Parathyroid adenoma (tissue), 2 donors: Measurements from ENCODE around the gene SPTSSA.

ENCODE experiments used
- H2AFZ ChIP-seq: fragments of 300-600 bp; sonication (generic); one replicate; pipeline ENCODE4 v1.7.0; 2017; ENCODE audit warnings: antibody characterized with exemption, mild to moderate bottlenecking
- H3K27ac ChIP-seq: fragments of 300-600 bp; sonication (generic); one replicate; pipeline ENCODE4 v1.7.0; 2017
- H3K27me3 ChIP-seq: fragments of 300-600 bp; sonication (generic); one replicate; pipeline ENCODE4 v1.7.0; 2017; ENCODE audit warnings: low read length; ENCODE audit not compliant: control insufficient read depth, insufficient read depth
- H3K36me3 ChIP-seq: fragments of 300-600 bp; sonication (generic); one replicate; pipeline ENCODE4 v1.7.0; 2017; ENCODE audit warnings: low read length; ENCODE audit not compliant: control insufficient read depth, insufficient read depth
- H3K4me1 ChIP-seq: fragments of 300-600 bp; sonication (generic); one replicate; pipeline ENCODE4 v1.7.0; 2017; ENCODE audit warnings: control low read depth
- H3K4me2 ChIP-seq: fragments of 300-600 bp; sonication (generic); one replicate; pipeline ENCODE4 v1.7.0; 2017; ENCODE audit warnings: low read length
- H3K4me3 ChIP-seq: fragments of 300-600 bp; sonication (generic); one replicate; pipeline ENCODE4 v1.7.0; 2017; ENCODE audit warnings: low read depth, low read length
- H3K79me2 ChIP-seq: fragments of 300-600 bp; sonication (generic); one replicate; pipeline ENCODE4 v1.7.0; 2017; ENCODE audit warnings: control low read depth
- H3K9ac ChIP-seq: fragments of 300-600 bp; sonication (generic); one replicate; pipeline ENCODE4 v1.7.0; 2017; ENCODE audit warnings: mild to moderate bottlenecking
- H3K9me3 ChIP-seq: fragments of 300-600 bp; sonication (generic); one replicate; pipeline ENCODE4 v1.7.0; 2017; ENCODE audit warnings: low read length; ENCODE audit not compliant: control insufficient read depth
- CTCF ChIP-seq: fragments of 300-600 bp; sonication (generic); IDR thresholded peaks from one replicate; pipeline ENCODE4 v1.7.0; 2017; ENCODE audit warnings: antibody characterized with exemption, mild to moderate bottlenecking
- donor health status: primary hyperparathyroidism.

The SPTSSA gene

GRCh38 chr14:34496679-34497513 lies 34.9 kb upstream of the SPTSSA start:
- H3K36me3 ChIP-seq = no peaks in the 10 kb centered on the region
- H3K27me3 ChIP-seq = no peaks in the 10 kb centered on the region
- H3K4me1 ChIP-seq = peaks cover 7% of the 10 kb centered on the region
- no peaks in the 10 kb centered on the region for H3K79me2 ChIP-seq
- peak overlapping the region; percentile 29 for H3K27ac ChIP-seq
- H3K9me3 ChIP-seq = no peaks in the 10 kb centered on the region
- H3K9ac ChIP-seq = no peak overlapping the region
- no peak for TF ChIP-seq CTCF
- H3K4me2 ChIP-seq = no peak overlapping the region
- no peak overlapping the region for H3K4me3 ChIP-seq
- peak overlapping the region; percentile 23 for H2AFZ ChIP-seq

- Histone ChIP-seq H3K27ac (no peak overlapping the region), H3K27me3 (no peaks in the 10 kb centered on the region), H2AFZ (peak overlapping the region; percentile 23), H3K9ac (no peak overlapping the region), H3K36me3 (no peaks in the 10 kb centered on the region), H3K4me2 (no peak overlapping the region), H3K79me2 (no peaks in the 10 kb centered on the region), H3K9me3 (no peaks in the 10 kb centered on the region), H3K4me3 (no peak overlapping the region), H3K4me1 (peaks cover 7% of the 10 kb centered on the region)
- TF ChIP-seq CTCF = no peak
Observed at GRCh38 chr14:34496007-34496678, 34.1 kb upstream of the SPTSSA start.

DNA sequence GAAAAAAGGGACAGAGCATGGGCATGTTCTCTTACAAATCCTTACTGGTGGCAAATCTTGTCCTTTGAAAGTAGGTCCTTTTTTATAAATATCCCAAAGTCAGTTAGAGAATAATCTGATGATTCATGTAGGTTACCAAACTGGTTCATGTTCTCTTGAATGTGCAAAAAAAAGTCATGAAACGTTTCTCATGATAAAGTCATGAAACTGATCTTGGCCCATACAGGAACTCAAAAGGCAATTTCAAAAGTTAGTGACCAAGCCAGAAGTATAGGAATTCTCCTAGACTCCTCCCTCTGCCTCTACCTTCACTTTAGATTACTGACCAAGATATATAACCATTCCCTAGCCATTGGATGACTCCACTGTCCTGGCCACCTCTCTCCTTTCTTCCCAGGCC lies 27.3 kb upstream of the SPTSSA start:
- no peak overlapping the region for H3K27ac ChIP-seq
- H3K4me3 ChIP-seq = no peak overlapping the region
- no peaks in the 10 kb centered on the region for H3K27me3 ChIP-seq
- H3K4me1 ChIP-seq = no peaks in the 10 kb centered on the region
- H3K4me2 ChIP-seq = no peak overlapping the region
- TF ChIP-seq CTCF = no peak
- H3K36me3 ChIP-seq = no peaks in the 10 kb centered on the region
- H3K9me3 ChIP-seq = no peaks in the 10 kb centered on the region
- no peaks in the 10 kb centered on the region for H3K79me2 ChIP-seq
- H2AFZ ChIP-seq = no peak overlapping the region
- H3K9ac ChIP-seq = no peak overlapping the region

GRCh38 chr14:34488528-34488927 lies 26.5 kb upstream of the SPTSSA start:
- H3K9me3 ChIP-seq = no peaks in the 10 kb centered on the region
- H3K36me3 ChIP-seq = no peaks in the 10 kb centered on the region

More at GRCh38 chr14:34488528-34488927, 26.5 kb upstream of the SPTSSA start:
- no peaks in the 10 kb centered on the region for H3K79me2 ChIP-seq
- TF ChIP-seq CTCF = no peak
- H3K4me3 ChIP-seq = no peak overlapping the region
- no peaks in the 10 kb centered on the region for H3K4me1 ChIP-seq
- H3K9ac ChIP-seq = no peak overlapping the region
- no peak overlapping the region for H3K27ac ChIP-seq
- H3K27me3 ChIP-seq = no peaks in the 10 kb centered on the region
- H3K4me2 ChIP-seq = no peak overlapping the region
- no peak overlapping the region for H2AFZ ChIP-seq
